Liver (tissue), 9 donors: Measurements from ENCODE around the gene PRSS56. TPM values are rescaled to one million over a fixed set of nuclear protein-coding genes. Genes with fewer than 3 reads are reported as not detected.

Experiments
- DNase-seq: peaks from one replicate; pipeline ENCODE4 v3.0.0-alpha.2; 2017; ENCODE audit warnings: low spot score
- H3K27ac ChIP-seq, 2 donors: one replicate each; pipeline ENCODE4 v1.7.0; 2013; ENCODE audit warnings: inconsistent platforms in 2 of 2, low read length in 2 of 2, control low read depth in 1 of 2, low read depth in 1 of 2, mild to moderate bottlenecking in 1 of 2
- H3K27me3 ChIP-seq, 4 donors: one replicate each; pipeline versions ENCODE4 v1.6.1 to v1.7.0; 2013; ENCODE audit warnings: low read length in 3 of 4, inconsistent platforms in 1 of 4, mild to moderate bottlenecking in 1 of 4, moderate library complexity in 1 of 4; ENCODE audit not compliant: control insufficient read depth in 4 of 4, insufficient read depth in 4 of 4
- H3K36me3 ChIP-seq, 4 donors: one replicate each; pipeline versions ENCODE4 v1.6.1 to v1.7.0; 2013; ENCODE audit warnings: low read length in 3 of 4, mild to moderate bottlenecking in 3 of 4, low read depth in 1 of 4, moderate library complexity in 1 of 4; ENCODE audit not compliant: control insufficient read depth in 4 of 4, insufficient read depth in 3 of 4
- H3K4me1 ChIP-seq, 4 donors: one replicate each; pipeline versions ENCODE4 v1.6.1 to v1.7.0; 2013; ENCODE audit warnings: low read length in 3 of 4, mild to moderate bottlenecking in 3 of 4, moderate library complexity in 1 of 4; ENCODE audit not compliant: control insufficient read depth in 4 of 4, insufficient read depth in 4 of 4
- H3K4me3 ChIP-seq, 3 donors: one replicate each; pipeline versions ENCODE4 v1.6.1 to v1.7.0; 2013; ENCODE audit warnings: low read length in 3 of 3, control low read depth in 1 of 3, low read depth in 1 of 3, mild to moderate bottlenecking in 1 of 3
- H3K9ac ChIP-seq, 2 donors: one replicate each; pipeline ENCODE4 v1.7.0; 2013; ENCODE audit warnings: low read length in 2 of 2, mild to moderate bottlenecking in 2 of 2, moderate library complexity in 2 of 2, control low read depth in 1 of 2, low read depth in 1 of 2
- H3K9me3 ChIP-seq, 4 donors: one replicate each; pipeline versions ENCODE4 v1.6.1 to v1.7.0; 2013; ENCODE audit warnings: low read length in 3 of 4; ENCODE audit not compliant: control insufficient read depth in 4 of 4
- CTCF ChIP-seq: fragments of 150-350 bp; IDR thresholded peaks from 2 replicates; pipeline ENCODE4 v1.5.1; 2017; ENCODE audit warnings: improper control_type of control experiment, low read depth, low read length; ENCODE audit not compliant: missing input control
- EGR1 ChIP-seq, 2 donors: IDR thresholded peaks; 2 replicates each; pipeline ENCODE4 v1.6.1; 2016 to 2018; ENCODE audit warnings: antibody characterized with exemption in 2 of 2, low read depth in 2 of 2
- FOXA2 ChIP-seq: IDR thresholded peaks from 2 replicates; pipeline ENCODE4 v1.6.1; 2016; ENCODE audit warnings: antibody characterized with exemption
- GABPA ChIP-seq, 2 donors: IDR thresholded peaks in 1 of 2; conservative IDR thresholded peaks in 1 of 2; 2 replicates each; pipeline ENCODE4 v1.6.1; 2016; ENCODE audit warnings: antibody characterized with exemption in 2 of 2, mild to moderate bottlenecking in 1 of 2, moderate library complexity in 1 of 2
- HNF4A ChIP-seq, 2 donors: conservative IDR thresholded peaks; 2 replicates each; pipeline ENCODE4 v1.6.1; 2016; ENCODE audit warnings: antibody characterized with exemption in 2 of 2, mild to moderate bottlenecking in 2 of 2
- HNF4G ChIP-seq: IDR thresholded peaks from 2 replicates; pipeline ENCODE4 v1.6.1; 2016; ENCODE audit warnings: antibody characterized with exemption
- JUND ChIP-seq, 2 donors: IDR thresholded peaks; 2 replicates each; pipeline ENCODE4 v1.6.1; 2016; ENCODE audit warnings: antibody characterized with exemption in 2 of 2
- NR2F2 ChIP-seq: IDR thresholded peaks from 2 replicates; pipeline ENCODE4 v1.6.1; 2016; ENCODE audit warnings: antibody characterized with exemption
- RAD21 ChIP-seq, 2 donors: IDR thresholded peaks; 2 replicates each; pipeline ENCODE4 v1.6.1; 2016; ENCODE audit warnings: antibody characterized with exemption in 2 of 2, mild to moderate bottlenecking in 2 of 2
- REST ChIP-seq: IDR thresholded peaks from 2 replicates; pipeline ENCODE4 v1.6.1; 2016; ENCODE audit warnings: antibody characterized with exemption, mild to moderate bottlenecking
- SP1 ChIP-seq: IDR thresholded peaks from 2 replicates; pipeline ENCODE4 v1.6.1; 2018; ENCODE audit warnings: antibody characterized with exemption, mild to moderate bottlenecking
- TAF1 ChIP-seq: conservative IDR thresholded peaks from 2 replicates; pipeline ENCODE4 v1.6.1; 2016; ENCODE audit warnings: antibody characterized with exemption, mild to moderate bottlenecking
- ZBTB33 ChIP-seq: IDR thresholded peaks from 2 replicates; pipeline ENCODE4 v1.6.1; 2016; ENCODE audit warnings: antibody characterized with exemption
- WGBS: extraction: QIAGEN DNeasy Blood & Tissue Kit; methylation state at CpG from one replicate; pipeline ENCODE4 v1.1.7; 2013; 5-methylcytosine and 5-hydroxymethylcytosine counted together
- polyA plus RNA-seq, 2 donors: library from polyadenylated mRNA; stranded (reverse) in 1 of 2; unstranded in 1 of 2; fragments of 200-250 nt in 1 of 2; fragments of >200 nt in 1 of 2; fragmentation: Nextera tagmentation in 1 of 2; extraction: Ambion mirVana in 1 of 2; gene quantifications; one replicate each; pipeline versions ENCODE4 v1.2.1 to v1.2.3, GENCODE V29; 2013 to 2015
- total RNA-seq, 2 donors: library from RNA; depleted of rRNA; stranded (reverse); fragments of >200 nt; gene quantifications; one replicate each; pipeline ENCODE4 v1.2.3, GENCODE V29; 2014
- donor health status: healthy.
- donor health status: healthy.
- donor health status: healthy.
- donor health status: healthy.
- donor health status: healthy.

PRSS56 gene
- total and polyA plus RNA-seq, 4 donors: 0.02 TPM; not detected in 3

- H3K4me3 ChIP-seq: peak overlapping the region in 1 of 3 donors; percentile 29
- DNase-seq: no peak
- WGBS: 4% methylated on average over 74 of the region's 74 CpGs
Measured at GRCh38 chr2:232486558-232487384, 33.4 kb upstream of the PRSS56 start.

GRCh38 chr2:232487385-232488096, 32.6 kb upstream of the PRSS56 start, which contains the start of gene ECEL1:
TSS of gene ECEL1 (minus strand) at chr2:232487834. CDS start at chr2:232486653, 1,181 bp downstream.
- 4% methylated on average over 102 of the region's 102 CpGs for WGBS
- no peak for DNase-seq
- Histone ChIP-seq H3K4me1 (peaks cover 3 to 23% (median 6%) of the 10 kb centered on the region in 4 donors), H3K36me3 (no peaks in the 10 kb centered on the region), H3K27ac (no peak within 1 kb of the TSS), H3K9me3 (no peaks in the 10 kb centered on the region), H3K9ac (no peak within 1 kb of the TSS), H3K4me3 (peak within 1 kb of the TSS in 1 of 3 donors; percentile 29), H3K27me3 (peaks cover 3 to 10% (median 6%) of the 10 kb centered on the region in 4 donors)
- TF ChIP-seq CTCF: no peak
- TF ChIP-seq RAD21 (IDR thresholded peaks at IDR 0.05): no peak
- no peak for TF ChIP-seq EGR1 (IDR thresholded peaks at IDR 0.05; ENCODE audit: low read depth in 2 of 2)
- no peak for TF ChIP-seq TAF1
- TF ChIP-seq FOXA2: no peak
- no peak for TF ChIP-seq JUND (IDR thresholded peaks at IDR 0.05)
- TF ChIP-seq ZBTB33: no peak
- TF ChIP-seq NR2F2: no peak
- TF ChIP-seq REST: no peak

More at GRCh38 chr2:232486558-232487384, 33.4 kb upstream of the PRSS56 start:
- no peak overlapping the region for H3K9ac ChIP-seq
- H3K27ac ChIP-seq: no peak overlapping the region
- peaks cover 3 to 10% (median 6%) of the 10 kb centered on the region in 4 donors for H3K27me3 ChIP-seq
- TF ChIP-seq GABPA (IDR thresholded peaks at IDR 0.05 in 1 of 2, conservative IDR thresholded peaks at IDR 0.05 in 1 of 2) (no peak), HNF4G (no peak), SP1 (no peak), HNF4A (conservative IDR thresholded peaks at IDR 0.05) (no peak), REST (no peak), JUND (IDR thresholded peaks at IDR 0.05) (no peak), RAD21 (IDR thresholded peaks at IDR 0.05) (no peak), FOXA2 (no peak)
- no peaks in the 10 kb centered on the region for H3K36me3 ChIP-seq
- H3K4me1 ChIP-seq: peaks cover 3 to 23% (median 6%) of the 10 kb centered on the region in 4 donors
- H3K9me3 ChIP-seq: no peaks in the 10 kb centered on the region
